ENCODE results near the gene THEMIS2. TPM values are rescaled to one million over a fixed set of nuclear protein-coding genes. Genes with fewer than 3 reads are reported as not detected.

Gene THEMIS2
- total and polyA plus RNA-seq, 2 of the 8 experiments (the other 6 are each of a cell fraction or from before 2014, with no cell fraction given): 12.4 to 28.0 TPM

GRCh38 chr1:27835046-27835445 is 37.3 kb upstream of the THEMIS2 start:
- Histone ChIP-seq H4K91ac (replicated peaks; ENCODE audit: insufficient read length, low read length) (no peak overlapping the region), H3K36me3 (ENCODE audit: control insufficient read depth in 2 of 4, insufficient read depth in 4 of 4, low read length in 3 of 4) (peaks cover 5 to 39% (median 15%) of the 10 kb centered on the region in 4 experiments; a peak in 6 of 8 replicates), H3K4ac (replicated peaks; ENCODE audit: insufficient read length, low read depth, low read length) (no peak overlapping the region), H3K4me1 (replicated peaks in 1 of 4; ENCODE audit: control insufficient read depth in 3 of 4, insufficient read depth in 4 of 4, low read length in 3 of 4) (no peaks in the 10 kb centered on the region; a peak in 2 of 7 replicates), H4K20me1 (replicated peaks in 1 of 2; ENCODE audit: control insufficient read depth in 1 of 2, insufficient read depth in 2 of 2, low read length in 2 of 2) (no peaks in the 10 kb centered on the region), H4K5ac (ENCODE audit: insufficient read length, low read depth, low read length) (no peak overlapping the region), H3K4me3 (ENCODE audit: extremely low read depth in 1 of 4, insufficient read depth in 2 of 4, low read depth in 3 of 4, low read length in 4 of 4) (no peak overlapping the region), H3K23me2 (ENCODE audit: low read depth, low read length) (peaks cover 4% of the 10 kb centered on the region; the same call in 1 of the 2 replicates), H2BK120ac (replicated peaks; ENCODE audit: low read depth, low read length) (no peak overlapping the region), H3K23ac (ENCODE audit: insufficient read length) (no peak overlapping the region), H3K9me3 (ENCODE audit: insufficient read depth in 2 of 2, low read depth in 1 of 2, low read length in 1 of 2) (no peaks in the 10 kb centered on the region), H3K9ac (replicated peaks in 1 of 4; ENCODE audit: extremely low read depth in 1 of 4, low read depth in 3 of 4, low read length in 3 of 4) (no peak overlapping the region), H2BK15ac (ENCODE audit: low read length) (no peak overlapping the region), H3K14ac (ENCODE audit: insufficient read length) (no peak overlapping the region), H2AK5ac (ENCODE audit: low read depth, low read length) (no peak overlapping the region), H4K8ac (ENCODE audit: extremely low read depth, insufficient read depth, low read length) (no peak overlapping the region), H2BK5ac (ENCODE audit: low read depth, low read length) (no peak overlapping the region), H3K56ac (replicated peaks; ENCODE audit: insufficient read length, low read depth, low read length) (no peak overlapping the region), H3K18ac (ENCODE audit: extremely low read depth, low read length) (no peak overlapping the region), H2BK12ac (ENCODE audit: low read depth, low read length) (no peak overlapping the region), H3K79me2 (ENCODE audit: control insufficient read depth in 1 of 2, insufficient read depth in 2 of 2, low read length in 2 of 2) (peaks cover 17 to 62% of the 10 kb centered on the region in 2 experiments), H3K79me1 (ENCODE audit: low read depth, low read length) (peaks cover 2% of the 10 kb centered on the region; the same call in 1 of the 2 replicates), H3K4me2 (ENCODE audit: insufficient read depth in 1 of 2, low read depth in 2 of 2, low read length in 2 of 2) (no peak overlapping the region), H3K27ac (ENCODE audit: low read depth, low read length) (no peak overlapping the region), H2BK20ac (ENCODE audit: low read length) (no peak overlapping the region), H2AFZ (ENCODE audit: low read length) (no peak overlapping the region), H3K27me3 (replicated peaks in 1 of 4; ENCODE audit: control insufficient read depth in 3 of 4, extremely low read depth in 1 of 4, insufficient read depth in 3 of 4, low read length in 3 of 4) (no peaks in the 10 kb centered on the region)
- ChIA-PET CTCF (ENCODE audit: partially characterized antibody) (interaction anchor here (1.3 to 1.7 kb wide), 2 partner anchors 42 to 227 kb away, joined by 3 read pairs; no protein-coding TSS in a partner anchor), POLR2A (ENCODE audit: partially characterized antibody) (interaction anchor here (0.7 to 1.9 kb wide), 3 partner anchors 103 to 125 kb away, joined by 3 to 5 read pairs (median 3); partner anchors contain the start of gene XKR8)
- FAIRE-seq (no peak), DNase-seq (ENCODE audit: low read depth in 1 of 2, low spot score in 2 of 2) (no peak)
- TF ChIP-seq KDM4A (IDR thresholded peaks at IDR 0.05; ENCODE audit: low read depth, low read length, severe bottlenecking): no peak
- no peak for TF ChIP-seq SIRT6 (IDR thresholded peaks at IDR 0.05; ENCODE audit: low read length)
- no peak for TF ChIP-seq FOSL1 (IDR thresholded peaks at IDR 0.05; ENCODE audit: insufficient read depth, low read depth, low read length)
- no peak for TF ChIP-seq TAF1 (IDR thresholded peaks at IDR 0.05; ENCODE audit: low read depth, low read length)
- no peak for TF ChIP-seq JUND (IDR thresholded peaks at IDR 0.05; ENCODE audit: low read length)
- TF ChIP-seq HDAC2 (IDR thresholded peaks at IDR 0.05; ENCODE audit: borderline replicate concordance in 1 of 2, low read depth in 2 of 2, low read length in 2 of 2): no peak
- TF ChIP-seq POU5F1 (IDR thresholded peaks at IDR 0.05; ENCODE audit: low read depth, low read length): no peak
- no peak for TF ChIP-seq CHD2 (IDR thresholded peaks at IDR 0.05; ENCODE audit: low read length)
- TF ChIP-seq RBBP5 (IDR thresholded peaks at IDR 0.05; ENCODE audit: borderline replicate concordance, low read depth, low read length): no peak
- no peak for TF ChIP-seq RXRA (IDR thresholded peaks at IDR 0.05; ENCODE audit: insufficient read depth, low read depth, low read length)
- no peak for TF ChIP-seq KDM5A (IDR thresholded peaks at IDR 0.05; ENCODE audit: low read length)
- no peak for TF ChIP-seq GTF2F1 (IDR thresholded peaks at IDR 0.05; ENCODE audit: borderline replicate concordance, low read depth, low read length)
- no peak for TF ChIP-seq SP2 (IDR thresholded peaks at IDR 0.05; ENCODE audit: low read length)
- no peak for TF ChIP-seq BACH1 (IDR thresholded peaks at IDR 0.05; ENCODE audit: low read length)
- TF ChIP-seq YY1 (IDR thresholded peaks at IDR 0.05; ENCODE audit: low read depth, low read length): no peak
- no peak for TF ChIP-seq SUZ12 (IDR thresholded peaks at IDR 0.05; ENCODE audit: low read length)
